ENCODE measurements around the gene NCOA4. TPM values are rescaled to one million over a fixed set of nuclear protein-coding genes. Genes with fewer than 3 reads are reported as not detected.

The NCOA4 gene
- 244 TPM for total RNA-seq

DNA sequence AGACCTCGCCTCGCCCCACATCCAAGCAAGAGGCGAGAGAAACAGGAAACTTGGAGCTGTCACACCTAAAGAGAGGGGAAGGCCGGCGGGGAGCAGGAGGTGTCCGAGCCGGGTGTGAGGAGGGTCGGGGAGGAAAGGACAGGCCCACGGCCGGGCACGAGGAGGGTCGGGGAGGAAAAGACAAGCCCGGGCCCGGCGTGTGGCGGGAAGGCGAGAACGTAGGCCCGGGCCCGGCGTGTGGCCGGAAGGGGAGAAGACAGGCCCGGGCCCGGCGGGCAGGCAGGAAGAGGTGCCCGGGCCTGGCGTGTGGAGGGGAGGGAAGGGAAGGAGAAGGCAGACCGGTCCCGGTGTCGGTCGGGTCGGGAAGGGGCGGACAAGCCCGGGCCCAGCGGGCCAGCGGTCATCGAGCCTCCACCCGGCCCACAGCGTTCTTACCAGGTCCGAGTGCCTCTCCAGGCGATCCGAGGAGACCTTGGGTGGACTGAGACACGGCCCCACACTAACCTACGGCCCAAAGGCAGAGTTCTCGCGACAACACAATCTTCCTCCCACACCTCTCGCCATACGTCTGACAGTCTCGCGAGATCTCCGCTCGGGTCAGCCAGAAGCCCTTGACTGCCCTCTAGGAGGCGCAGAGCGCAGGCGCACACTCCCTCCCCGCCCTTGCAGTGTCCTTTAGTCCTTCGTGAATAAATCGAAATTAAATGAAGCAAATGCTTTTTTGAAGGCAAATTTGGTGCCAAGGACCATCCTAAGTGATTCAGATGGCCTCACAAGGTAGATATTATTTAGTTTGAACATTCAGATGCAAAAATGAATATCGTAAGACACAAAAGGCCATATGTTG is at the start of gene NCOA4:
Gene NCOA4 (minus strand): TSS at position 533 of the 847 bp plus-strand sequence. CDS start 13,943 bp downstream, outside the sequence.

GRCh38 chr10:46046261-46046660 is 15.8 kb upstream of the NCOA4 start, which contains the start of gene MSMB:
Gene MSMB, minus strand, starts transcription at chr10:46046269. Its CDS starts 32 bp downstream, at chr10:46046237.

DNA sequence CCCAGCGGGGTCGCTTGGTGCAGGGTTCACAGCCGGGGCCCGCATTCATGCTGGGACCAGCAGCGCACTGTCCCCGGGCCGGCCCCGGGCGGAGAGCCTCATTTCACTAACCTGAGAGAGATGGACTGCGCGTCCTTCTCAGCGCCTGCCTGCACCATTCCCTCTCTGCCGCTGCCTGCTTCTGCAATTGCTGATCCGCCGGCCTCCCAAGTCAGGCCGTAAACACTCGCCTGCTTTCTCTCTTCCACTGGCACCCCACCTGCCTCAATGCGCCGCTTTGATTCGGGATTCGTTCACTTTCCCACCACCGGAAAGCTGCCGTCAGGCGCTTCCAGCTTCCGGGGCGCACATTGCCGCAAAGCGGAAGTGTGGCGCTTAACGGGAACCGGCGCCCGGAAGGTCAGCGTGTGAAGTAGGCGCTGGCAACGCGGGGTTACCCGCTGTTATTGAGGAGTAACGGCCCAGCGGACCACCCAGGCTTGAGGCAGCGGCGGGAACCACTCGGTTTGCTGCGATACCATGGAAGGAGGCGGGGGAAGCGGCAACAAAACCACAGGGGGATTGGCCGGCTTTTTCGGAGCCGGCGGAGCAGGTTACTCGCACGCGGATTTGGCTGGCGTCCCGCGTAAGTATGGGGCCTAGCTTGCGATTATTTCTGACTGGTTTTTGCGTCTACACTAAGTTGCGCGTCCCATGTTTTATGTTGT is 58.2 kb downstream of the NCOA4 start, which contains the start of gene TIMM23:
Gene TIMM23 (plus strand): TSS at position 384 of the 707 bp plus-strand sequence. CDS start 136 bp downstream, at position 520.

Small RNA genes within 50 kb of the gene (small RNA-seq; reads per million reads assigned to genes)
- gene SNORA74C-1 (ENCODE audit: low replicate concordance) = not detected

Other genes starting within 250 kb of the NCOA4 start
- gene AGAP4, start 183.1 kb downstream of the NCOA4 start, total RNA-seq = 32.6 TPM
- 38.5 TPM for gene TIMM23, start 58.1 kb downstream of the NCOA4 start, total RNA-seq
- not detected for gene MSMB, start 15.6 kb upstream of the NCOA4 start, total RNA-seq

Measured in metanephros (tissue), 2 donors.